BJ (cell line): Measurements from ENCODE around the gene GPN2. TPM values are rescaled to one million over a fixed set of nuclear protein-coding genes. Genes with fewer than 3 reads are reported as not detected.

Experiments used
- CTCF ChIA-PET: fragments of 350-600 bp; formaldehyde crosslinking; extraction: SDS; loops from one replicate; lab custom pipeline; 2021; ENCODE audit warnings: antibody characterized with exemption, inconsistent platforms; lab: Yijun Ruan, JAX
- POLR2A ChIA-PET: fragments of 300-600 bp; sonication (Branson Sonifier 250); formaldehyde crosslinking; extraction: SDS; loops from one replicate; lab custom pipeline; 2021; ENCODE audit warnings: antibody characterized with exemption; lab: Charles Lee
- DNase-seq: peaks from one replicate; pipeline ENCODE4 v3.0.0-alpha.2; 2011; ENCODE audit warnings: low read depth
- H3K27me3 ChIP-seq: 2 replicates; pipeline ENCODE4 v1.6.0; 2011; ENCODE audit warnings: low read length; ENCODE audit not compliant: control insufficient read depth, insufficient read depth
- H3K36me3 ChIP-seq: 2 replicates; pipeline ENCODE4 v1.5.1; 2011; ENCODE audit warnings: low read length; ENCODE audit not compliant: control insufficient read depth, insufficient read depth
- H3K4me3 ChIP-seq: 2 replicates; pipeline ENCODE4 v1.5.1; 2011; ENCODE audit warnings: low read depth, mild to moderate bottlenecking, control low read depth, low read length
- CTCF ChIP-seq: IDR thresholded peaks from 2 replicates; pipeline ENCODE4 v1.5.1; 2011; ENCODE audit warnings: low read depth, mild to moderate bottlenecking, control low read depth, inconsistent platforms, low read length, moderate library complexity; ENCODE audit not compliant: insufficient read depth
- polyA plus RNA-seq: library from polyadenylated mRNA; depleted of rRNA; stranded (reverse); fragments of >200 nt; gene quantifications from 2 replicates; pipeline ENCODE4 v1.2.3, GENCODE V29; 2011

The GPN2 gene
- polyA plus RNA-seq, 1 experiment, result 44.9 TPM

- no peak for TF ChIP-seq CTCF
Measured at GRCh38 chr1:26911399-26912146, 21.5 kb upstream of the GPN2 start.

GRCh38 chr1:26910343-26911160 is 20.5 kb upstream of the GPN2 start:
- peaks cover 2% of the 10 kb centered on the region for H3K27me3 ChIP-seq
- ChIA-PET CTCF (interaction anchor here (0.5 kb wide), 1 partner anchor 99 kb away, joined by 4 read pairs; no protein-coding TSS in a partner anchor), POLR2A (no interaction called here)
- no peak overlapping the region for H3K4me3 ChIP-seq
- no peaks in the 10 kb centered on the region for H3K36me3 ChIP-seq
- TF ChIP-seq CTCF, result no peak
- no peak for DNase-seq

More at GRCh38 chr1:26911399-26912146, 21.5 kb upstream of the GPN2 start:
- H3K27me3 ChIP-seq, result peaks cover 2% of the 10 kb centered on the region
- no peak for DNase-seq
- ChIA-PET CTCF (no interaction called here), POLR2A (no interaction called here)
- no peaks in the 10 kb centered on the region for H3K36me3 ChIP-seq
- no peak overlapping the region for H3K4me3 ChIP-seq

- no peak for DNase-seq
- Histone ChIP-seq H3K36me3 (no peaks in the 10 kb centered on the region), H3K4me3 (no peak overlapping the region), H3K27me3 (no peaks in the 10 kb centered on the region)
- ChIA-PET CTCF (interaction anchor here (1.4 kb wide), 1 partner anchor 311 kb away, joined by 3 read pairs; no protein-coding TSS in a partner anchor), POLR2A (no interaction called here)
- no peak for TF ChIP-seq CTCF
Measured at GRCh38 chr1:26909951-26910342, 19.9 kb upstream of the GPN2 start.

GRCh38 chr1:26907071-26907917 is 17.2 kb upstream of the GPN2 start:
- no peaks in the 10 kb centered on the region for H3K36me3 ChIP-seq
- H3K27me3 ChIP-seq, result no peaks in the 10 kb centered on the region
- H3K4me3 ChIP-seq, result no peak overlapping the region
- ChIA-PET POLR2A (no interaction called here), CTCF (no interaction called here)
- peak; percentile 73 for DNase-seq
- no peak for TF ChIP-seq CTCF
